Measurements from ENCODE around the gene SELENOS.

- TF ChIP-seq CTCF (IDR thresholded peaks at IDR 0.05; ENCODE audit: insufficient read depth, low read length) (no peak), SPI1 (IDR thresholded peaks at IDR 0.05; ENCODE audit: borderline replicate concordance, low read depth) (no peak), GABPA (IDR thresholded peaks at IDR 0.05; ENCODE audit: low read depth) (no peak), POLR2AphosphoS5 (IDR thresholded peaks at IDR 0.05; ENCODE audit: low read depth) (no peak), REST (IDR thresholded peaks at IDR 0.05; ENCODE audit: insufficient replicate concordance, low read depth) (no peak)
Observed at GRCh38 chr15:101323793-101324523, 46.7 kb upstream of the SELENOS start.

All from HL-60 (cell line).